Putamen (tissue), 1 donor: ENCODE results near the gene DMRTA2.
A peak's percentile ranks its signal among the peaks of the same experiment; 100 is the strongest.

Experiments
- DNase-seq: peaks from one replicate; pipeline ENCODE4 v3.0.0-alpha.2; 2016; ENCODE audit warnings: low spot score

The DMRTA2 gene

DNA sequence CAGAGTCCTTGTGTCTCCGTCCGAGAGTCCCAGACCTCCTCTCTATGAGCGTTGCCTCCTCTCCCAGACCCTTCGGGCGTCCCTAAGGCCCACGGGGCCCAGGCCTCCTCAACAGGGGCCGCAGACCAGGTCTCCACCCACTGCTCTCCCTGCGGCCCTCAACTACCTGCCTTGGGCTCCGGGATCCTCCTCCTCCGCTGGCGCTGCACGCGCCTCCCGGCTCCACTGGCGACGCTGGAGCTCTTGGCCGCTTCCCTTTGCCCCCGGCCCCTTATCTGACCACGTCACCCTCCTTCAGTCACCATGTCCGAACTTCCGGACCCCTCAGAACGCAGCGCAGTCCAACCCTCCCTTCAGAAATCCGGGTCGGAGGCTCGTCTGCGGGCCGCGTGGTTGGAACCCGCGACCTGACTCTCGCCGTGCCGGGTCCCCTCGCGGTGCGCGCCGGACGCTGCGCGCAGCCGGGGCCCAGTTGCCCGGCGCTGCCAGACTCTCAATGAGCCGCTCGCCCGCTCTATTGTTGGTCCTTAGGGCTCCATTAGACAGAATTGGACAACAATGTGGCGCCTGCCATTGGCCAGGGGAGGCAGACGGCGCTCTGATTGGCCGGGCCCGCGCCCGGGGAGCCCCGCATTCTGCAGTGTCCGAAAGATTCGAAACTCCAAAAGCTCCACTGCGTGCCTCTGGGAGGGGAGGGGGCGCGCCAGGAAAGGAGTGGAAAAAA lies at the start of gene DMRTA2:
TSS of gene DMRTA2 (minus strand) at position 498 of the 724 bp plus-strand sequence. CDS start 1,907 bp downstream, outside the sequence.
- peak; percentile 39 for DNase-seq

DNA sequence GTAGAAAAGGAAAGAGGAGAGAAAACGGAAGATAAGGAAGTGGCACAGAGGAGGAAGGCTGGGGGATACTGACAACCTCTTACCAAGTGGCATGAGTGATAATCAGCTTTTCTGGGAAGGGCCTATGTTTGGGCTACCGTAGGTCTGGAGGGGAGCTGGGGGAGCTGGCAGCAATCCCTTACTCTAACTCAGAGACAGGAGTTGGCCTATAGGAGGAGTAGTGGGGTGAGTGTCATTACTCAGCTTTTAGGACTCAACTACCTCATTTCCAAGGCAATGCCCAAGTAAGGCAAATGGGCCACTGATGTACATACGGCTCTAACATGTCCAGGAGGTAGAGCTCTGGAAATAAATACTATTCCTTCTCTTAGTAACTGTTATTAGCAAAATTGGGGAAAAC lies 48.7 kb upstream of the DMRTA2 start:
- no peak for DNase-seq

DNA sequence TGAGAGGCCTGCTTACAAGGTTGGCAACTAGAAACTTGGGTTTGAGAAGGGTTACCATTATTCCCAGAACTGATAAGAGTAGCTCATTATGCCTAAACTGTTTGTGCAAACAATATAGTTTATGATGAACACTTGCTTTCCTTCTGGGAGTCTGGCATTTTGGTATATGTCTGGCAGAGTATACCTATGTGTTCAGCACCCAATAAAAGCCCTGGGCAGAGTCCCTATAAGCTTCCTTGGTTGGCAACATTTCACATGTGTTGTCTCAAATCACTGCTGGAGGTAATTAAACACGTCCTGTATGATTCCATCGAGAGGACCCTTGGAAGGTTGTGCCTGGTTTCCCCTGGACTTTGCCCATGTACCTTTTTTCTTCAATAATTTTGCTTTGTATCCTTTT lies 39.7 kb upstream of the DMRTA2 start:
- no peak for DNase-seq

DNA sequence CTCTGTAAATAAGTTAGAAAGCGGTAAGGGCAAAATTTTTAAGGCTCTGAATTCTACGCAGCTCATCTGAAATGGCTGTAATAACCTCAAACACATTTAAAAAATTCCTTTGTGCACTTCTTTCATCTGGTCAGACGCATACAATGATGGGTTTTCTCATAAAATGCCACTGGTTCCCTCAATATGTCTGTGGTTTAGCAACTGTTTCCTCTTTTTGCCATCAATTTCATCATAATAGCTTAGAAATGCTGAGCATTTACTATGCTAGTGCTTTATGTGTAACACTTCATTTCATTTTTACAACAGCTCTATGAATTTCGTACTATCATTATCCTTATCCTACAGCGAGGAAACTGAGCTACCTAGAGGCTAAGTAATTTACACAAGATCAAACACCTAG lies 35.3 kb upstream of the DMRTA2 start:
- no peak for DNase-seq

DNA sequence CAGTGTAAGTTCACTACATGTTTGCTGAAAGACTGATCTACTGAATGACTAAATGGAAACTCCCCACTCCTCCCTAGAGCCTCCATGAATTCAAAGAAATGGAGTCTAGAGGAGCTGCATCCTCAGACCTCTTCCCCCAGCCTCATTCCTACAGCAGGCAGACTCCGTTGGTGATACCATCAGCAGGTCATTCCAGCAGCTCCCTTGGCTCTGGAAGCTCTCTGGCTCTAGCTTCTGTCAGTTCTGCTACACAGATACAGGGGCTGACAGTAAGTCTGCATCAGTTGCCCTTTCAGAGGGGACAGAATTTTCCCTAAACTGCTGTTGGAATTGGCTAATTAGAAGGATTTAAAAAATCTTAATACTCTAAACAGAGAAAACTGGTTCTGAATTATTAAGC lies 31.7 kb upstream of the DMRTA2 start:
- no peak for DNase-seq

DNA sequence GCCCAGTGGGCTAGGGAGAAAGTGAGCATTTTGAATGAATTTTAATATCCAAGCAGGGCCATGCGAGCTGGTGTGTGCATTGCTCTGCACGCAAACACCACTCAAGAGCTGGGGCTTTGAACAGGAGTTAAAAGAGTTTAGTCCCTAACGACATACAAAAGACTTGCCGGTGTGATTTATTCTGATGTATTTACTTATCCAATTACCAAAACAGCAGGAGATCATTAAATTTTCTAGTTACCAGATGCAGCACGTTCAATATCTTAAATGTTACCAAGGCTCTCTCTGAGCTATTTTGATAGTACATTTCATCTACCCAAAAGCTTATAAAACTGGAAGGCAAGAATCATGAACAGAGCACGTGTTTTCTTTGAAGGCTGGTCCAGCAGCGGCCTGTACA lies 30.0 kb upstream of the DMRTA2 start:
- DNase-seq = no peak

DNA sequence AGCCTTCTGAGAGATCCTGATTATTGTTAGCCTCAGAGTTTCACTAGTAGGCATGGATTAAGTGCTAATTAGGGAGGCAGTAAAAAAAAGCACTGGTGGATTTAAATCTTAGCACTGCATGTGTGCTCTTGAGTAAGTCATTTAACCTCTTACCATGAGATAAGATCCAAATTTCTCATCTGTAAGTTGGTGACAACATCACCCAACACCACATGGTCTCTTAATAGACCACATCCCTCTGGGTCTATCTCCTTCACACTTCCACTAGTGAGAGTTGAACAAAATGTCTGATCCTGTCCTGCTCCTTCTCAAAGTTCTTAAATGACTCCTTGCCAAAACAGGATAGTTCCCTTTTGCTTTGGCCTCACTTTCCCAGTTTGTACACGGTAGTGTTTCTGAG lies 29.5 kb upstream of the DMRTA2 start:
- no peak for DNase-seq

DNA sequence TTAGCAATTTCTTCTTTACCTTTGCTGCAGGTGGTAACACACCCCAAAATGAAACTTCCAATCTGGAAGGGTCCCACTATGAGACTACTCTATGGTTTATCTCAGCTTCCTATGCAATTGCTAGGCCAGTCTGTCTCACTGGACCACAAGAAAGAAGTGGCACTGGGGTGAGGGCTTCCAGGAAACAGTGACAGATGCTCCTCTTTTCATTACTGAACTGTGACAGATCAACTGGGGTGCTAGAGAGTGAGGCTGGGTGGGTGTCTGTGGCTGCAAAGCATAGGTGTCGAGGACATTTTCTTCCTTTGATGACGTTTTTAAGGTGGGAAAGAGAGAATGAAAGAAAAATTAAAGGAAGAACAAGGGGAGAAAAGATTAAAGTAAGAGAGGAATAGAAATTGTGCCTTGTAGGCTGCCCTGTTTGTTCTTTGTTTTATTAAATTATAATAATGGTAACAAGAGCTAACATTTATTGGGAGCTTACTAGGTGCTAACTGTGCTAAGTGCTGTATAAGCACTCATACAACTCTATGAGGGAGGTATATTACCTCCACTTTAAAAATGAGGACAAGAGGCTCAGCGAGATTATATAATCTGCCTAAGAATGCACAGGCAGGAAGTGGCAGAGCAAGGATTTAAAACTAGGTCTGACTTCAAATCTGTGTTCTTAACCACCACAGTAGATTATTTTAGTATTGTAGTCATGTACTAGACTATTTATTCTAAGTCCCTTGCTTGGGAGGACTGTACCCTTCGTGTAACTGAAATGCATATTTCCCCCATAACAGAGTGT lies 27.8 kb upstream of the DMRTA2 start:
- peak; percentile 19 for DNase-seq

DNA sequence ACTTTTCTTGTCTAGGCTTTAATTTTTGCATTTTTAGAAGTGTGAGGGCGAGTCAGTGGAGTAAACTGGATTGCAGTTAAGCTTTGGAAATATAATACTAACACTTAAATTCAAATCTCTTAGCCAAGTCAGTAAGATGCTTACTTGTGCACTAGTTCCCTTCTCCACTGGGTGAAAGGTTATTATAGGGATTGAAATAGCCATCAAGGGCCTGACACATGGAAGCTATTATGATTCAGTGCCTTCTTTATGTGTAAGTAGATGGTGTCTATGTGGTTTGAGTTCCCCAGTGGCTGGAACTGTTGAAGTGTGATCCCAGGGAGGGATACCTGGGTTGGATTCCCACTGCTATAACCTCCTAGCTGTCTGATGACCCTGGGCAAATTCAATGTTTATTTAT lies 24.7 kb upstream of the DMRTA2 start:
- DNase-seq = no peak

DNA sequence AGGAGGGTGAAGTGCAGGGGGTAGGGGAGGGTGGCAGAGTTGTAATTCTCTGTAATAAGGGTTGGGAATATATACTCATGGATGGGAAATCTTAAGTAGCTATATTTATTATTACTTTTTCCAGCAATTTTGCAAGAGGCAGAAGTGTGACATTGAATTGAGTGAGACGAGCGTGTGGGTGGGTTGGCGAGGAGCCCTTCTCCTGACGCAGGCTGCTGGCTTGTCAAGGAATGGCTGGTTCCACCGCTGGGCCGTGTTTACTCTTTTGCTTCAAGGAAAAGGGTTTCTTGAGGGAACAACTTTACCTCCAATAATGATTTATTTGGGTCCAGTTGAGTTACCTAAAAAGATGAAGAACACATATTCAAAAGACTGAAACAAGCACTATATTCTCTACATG lies 17.9 kb upstream of the DMRTA2 start:
- DNase-seq = no peak

DNA sequence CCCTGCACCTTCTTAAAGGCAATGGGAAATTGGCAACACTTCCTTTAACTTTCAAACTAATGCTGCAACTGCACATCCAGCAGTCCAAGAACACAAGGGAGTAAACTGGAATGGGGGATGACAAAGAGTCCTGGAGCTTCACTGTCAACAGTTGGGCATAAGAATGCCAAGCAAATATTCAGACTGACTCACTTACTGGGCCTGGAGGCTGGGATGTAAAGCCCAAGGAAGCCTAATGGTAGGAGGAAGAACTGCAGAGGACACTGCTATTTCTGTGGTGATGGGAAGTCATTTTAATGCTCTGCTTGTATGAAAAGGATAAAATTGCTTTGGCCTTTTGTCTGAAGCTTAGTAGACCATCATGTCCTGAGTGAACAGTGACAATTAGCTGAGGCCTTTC lies 15.7 kb upstream of the DMRTA2 start:
- DNase-seq = no peak

DNA sequence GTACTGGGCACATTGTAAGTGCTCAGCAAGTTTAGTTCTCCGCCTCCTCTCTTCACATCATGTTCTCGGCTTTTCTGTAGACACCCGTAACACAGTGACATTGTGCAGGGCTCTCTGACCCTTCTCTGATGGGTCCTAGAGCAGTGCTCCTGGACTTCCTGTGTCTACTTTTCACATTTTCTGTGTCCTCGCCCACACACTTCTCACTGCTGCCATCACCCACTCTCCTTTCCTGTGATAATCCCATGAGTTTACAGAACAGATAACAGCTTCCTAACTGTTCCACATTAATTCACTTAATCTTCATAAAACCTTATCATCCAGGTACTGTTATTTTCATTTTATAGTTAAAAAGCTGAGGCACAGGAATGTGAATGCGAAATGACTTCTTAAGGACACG lies 13.2 kb upstream of the DMRTA2 start:
- DNase-seq = no peak

DNA sequence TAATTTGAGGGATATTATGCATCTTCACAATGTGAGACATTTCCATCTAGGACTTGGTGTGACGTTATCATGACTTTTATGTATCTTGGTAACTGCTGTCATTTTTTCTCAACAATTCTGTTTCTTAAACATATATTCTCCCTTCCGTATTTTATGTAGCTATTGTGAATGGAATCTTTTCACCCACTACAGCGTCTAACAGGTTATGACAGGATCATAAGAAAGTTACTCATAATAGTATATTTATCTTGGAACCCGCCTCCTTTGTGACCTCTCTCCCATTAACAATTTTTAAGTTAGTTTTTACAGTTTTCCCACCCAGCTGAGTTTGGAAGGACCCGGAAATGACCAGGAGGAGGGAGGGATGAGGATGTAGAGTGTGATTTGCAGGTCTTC lies 6.8 kb upstream of the DMRTA2 start:
- DNase-seq = no peak

DNA sequence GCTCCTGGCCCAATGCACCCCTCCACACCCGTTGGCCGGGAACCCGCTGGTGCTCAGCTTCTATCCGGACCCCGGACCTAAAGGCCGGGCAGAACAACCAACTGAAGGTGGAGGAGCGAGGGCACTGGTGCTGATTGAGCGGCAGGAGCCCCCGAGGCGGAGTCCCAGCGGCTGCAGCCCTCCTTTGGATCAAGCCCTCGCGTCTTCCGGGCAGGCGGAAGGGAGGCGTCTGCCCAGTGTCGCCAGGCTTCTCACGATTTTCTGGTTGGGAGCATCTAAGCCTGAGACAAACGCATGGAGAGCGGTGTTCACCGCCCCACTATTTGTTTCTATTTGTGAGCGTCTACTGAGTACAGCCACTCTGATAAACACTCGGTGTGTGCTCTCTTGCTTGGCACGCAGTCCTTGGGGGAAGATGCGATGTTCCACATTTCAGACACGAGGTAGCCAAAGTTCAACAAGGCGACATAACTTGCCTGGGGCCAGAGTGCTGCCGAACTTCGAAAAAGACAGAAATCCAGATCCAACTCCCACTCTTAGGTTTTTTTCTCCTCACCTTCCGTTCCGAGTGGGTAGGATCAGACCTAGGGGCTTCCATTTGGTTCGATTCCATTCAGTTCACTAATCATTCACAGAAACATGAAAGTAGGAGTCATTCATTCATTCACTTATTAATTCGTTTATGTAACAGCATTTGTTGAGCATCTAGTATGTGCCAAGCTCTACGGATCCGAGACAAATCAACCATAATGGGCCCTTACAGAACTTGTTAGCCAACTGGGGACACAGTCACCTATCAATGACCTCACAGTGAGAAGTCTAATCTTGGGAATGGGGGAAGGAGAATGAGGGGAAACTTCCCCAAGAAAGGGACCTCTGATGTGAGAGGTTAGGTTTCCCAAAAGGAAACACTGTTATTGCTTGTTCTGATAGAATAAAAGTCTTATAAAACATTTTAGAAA lies 4.9 kb upstream of the DMRTA2 start:
- no peak for DNase-seq

DNA sequence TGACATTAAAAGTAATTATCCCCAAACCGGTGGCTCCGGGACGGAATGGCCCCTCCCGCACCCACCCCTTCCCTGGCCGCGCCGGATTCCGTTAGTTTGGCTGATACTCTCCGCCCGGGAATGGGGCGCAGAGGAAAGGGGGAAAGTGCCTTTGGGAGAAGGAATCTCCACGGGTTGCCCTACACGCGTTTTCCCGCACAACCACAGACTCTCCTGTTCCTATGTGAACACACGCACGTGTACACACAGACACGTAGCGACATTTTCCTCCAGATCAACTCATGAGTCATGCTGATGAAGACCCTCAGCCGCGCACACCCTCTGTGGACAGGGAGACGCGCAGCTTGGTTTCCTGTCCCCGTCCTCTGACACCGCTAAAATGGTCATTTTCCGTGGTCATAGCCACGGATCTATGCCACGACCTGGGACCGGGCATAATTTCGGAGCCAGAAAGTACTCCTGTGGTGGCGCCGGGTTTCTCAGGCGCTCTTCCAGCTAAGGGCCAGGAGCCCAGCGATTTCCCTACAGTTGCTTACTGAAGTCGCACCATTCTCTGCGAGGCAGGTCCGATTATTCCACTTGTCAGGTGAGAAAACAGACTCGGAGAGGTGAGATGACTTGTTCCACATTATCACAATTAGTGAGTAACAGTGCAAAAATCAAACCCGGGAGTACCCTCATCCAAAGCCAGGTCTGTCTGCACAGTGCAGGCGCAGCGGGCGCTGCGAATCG lies 4.0 kb upstream of the DMRTA2 start:
- no peak for DNase-seq

DNA sequence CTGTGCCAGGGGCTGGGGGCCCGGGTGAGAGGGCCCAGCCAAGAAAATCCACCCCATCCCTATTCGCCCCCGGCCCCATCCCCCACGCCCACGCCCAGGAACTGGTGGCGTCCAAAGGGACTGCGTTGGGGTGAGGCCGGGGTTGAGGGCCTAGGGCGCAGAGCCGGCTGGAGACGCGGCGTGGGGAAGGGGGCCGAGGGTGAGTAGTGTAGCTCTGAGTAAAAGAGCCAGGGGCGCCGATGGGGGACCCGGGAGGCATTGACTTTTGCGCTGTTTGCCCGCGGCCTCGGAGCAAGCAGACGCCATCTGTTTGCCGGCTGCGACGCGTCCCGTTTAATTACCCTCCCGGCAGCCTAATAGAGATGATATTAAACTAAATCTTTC lies 3.5 kb upstream of the DMRTA2 start:
- DNase-seq = no peak

DNA sequence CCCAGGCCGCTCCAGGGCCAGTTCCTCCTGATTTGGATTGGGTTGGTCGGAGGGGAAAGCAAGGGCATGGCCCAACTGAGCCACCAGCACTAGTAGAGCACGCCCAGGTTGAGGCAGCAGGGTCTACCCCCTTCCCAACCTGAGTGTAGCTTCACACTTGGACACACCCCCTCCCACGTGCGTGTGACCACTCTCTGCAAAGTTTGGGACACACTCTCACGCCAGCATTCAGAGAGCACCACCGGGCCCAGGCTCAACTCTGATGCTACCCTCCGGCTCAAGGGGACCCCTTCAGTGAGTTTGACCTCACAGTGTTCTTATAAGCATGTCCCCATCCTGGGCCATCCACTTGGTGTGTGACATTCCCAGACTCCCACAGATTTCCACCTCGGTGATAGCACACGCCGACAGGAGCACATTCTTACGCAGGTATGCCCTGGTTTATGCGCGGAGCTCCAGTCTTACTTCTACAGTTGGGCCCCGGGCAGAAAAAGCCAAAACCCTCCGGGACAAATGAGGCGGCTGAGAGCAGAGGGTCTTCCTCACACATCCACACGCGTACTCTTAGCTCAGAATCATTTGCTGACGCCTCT lies 3.0 kb upstream of the DMRTA2 start:
- DNase-seq = no peak

DNA sequence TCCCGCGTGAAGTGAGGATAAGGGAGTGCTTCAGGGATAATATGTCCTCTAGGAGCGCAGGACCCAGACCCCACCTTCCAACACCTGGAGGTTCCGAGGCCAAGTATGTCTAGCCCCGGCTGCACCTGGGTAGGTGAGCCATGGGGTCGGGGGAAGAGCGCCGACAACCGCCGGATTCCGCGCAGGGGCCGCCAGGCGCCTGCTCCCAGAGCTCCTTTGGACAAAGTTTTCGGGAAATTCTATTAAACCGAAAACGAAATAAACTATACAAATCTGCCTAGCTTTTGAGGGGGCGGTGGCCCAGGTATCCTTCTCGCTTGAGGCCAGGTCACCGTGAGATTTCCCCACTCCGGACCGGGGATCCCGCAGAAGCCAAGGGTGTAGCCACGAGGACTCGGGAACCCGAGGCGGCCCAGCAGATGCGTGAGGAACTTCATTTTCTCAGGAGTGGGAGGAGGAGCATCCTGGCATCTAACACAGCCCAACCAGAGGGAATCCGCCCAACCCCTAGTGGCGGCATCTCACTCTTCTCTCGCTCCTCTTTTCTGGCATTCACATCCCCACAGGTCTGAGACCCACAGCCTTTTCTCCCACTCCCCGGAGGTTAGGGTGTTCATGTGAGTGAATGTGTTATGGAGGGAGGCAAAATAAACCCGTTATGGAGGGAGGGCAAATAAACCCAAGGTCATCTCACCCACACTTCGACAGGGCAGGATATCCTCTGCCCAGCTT lies 2.3 kb upstream of the DMRTA2 start:
- no peak for DNase-seq

DNA sequence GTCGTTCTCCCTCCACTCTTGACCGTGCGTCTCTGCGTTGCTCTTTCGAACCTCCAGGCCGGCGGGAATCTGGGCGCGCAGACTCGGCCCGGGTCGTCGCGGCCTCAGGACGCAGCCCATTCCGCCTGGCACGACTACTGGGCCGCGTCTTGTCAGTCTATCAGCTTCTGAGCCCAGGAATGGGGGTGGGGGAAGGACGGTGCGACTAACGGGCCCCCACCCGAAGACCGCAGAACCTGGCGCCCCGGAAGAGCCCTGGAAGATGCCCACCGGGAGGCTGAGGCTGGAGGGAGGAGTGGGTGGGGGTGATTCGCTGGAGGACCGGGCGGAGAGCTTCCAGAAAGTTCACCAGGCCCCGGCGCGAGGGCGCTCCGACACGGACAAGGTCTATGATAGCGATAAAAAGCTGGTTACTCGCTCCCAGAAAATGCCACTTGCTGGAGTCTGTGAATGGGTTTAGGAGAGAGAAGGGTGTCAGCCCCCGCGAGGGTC lies 1.7 kb upstream of the DMRTA2 start:
- DNase-seq = no peak

DNA sequence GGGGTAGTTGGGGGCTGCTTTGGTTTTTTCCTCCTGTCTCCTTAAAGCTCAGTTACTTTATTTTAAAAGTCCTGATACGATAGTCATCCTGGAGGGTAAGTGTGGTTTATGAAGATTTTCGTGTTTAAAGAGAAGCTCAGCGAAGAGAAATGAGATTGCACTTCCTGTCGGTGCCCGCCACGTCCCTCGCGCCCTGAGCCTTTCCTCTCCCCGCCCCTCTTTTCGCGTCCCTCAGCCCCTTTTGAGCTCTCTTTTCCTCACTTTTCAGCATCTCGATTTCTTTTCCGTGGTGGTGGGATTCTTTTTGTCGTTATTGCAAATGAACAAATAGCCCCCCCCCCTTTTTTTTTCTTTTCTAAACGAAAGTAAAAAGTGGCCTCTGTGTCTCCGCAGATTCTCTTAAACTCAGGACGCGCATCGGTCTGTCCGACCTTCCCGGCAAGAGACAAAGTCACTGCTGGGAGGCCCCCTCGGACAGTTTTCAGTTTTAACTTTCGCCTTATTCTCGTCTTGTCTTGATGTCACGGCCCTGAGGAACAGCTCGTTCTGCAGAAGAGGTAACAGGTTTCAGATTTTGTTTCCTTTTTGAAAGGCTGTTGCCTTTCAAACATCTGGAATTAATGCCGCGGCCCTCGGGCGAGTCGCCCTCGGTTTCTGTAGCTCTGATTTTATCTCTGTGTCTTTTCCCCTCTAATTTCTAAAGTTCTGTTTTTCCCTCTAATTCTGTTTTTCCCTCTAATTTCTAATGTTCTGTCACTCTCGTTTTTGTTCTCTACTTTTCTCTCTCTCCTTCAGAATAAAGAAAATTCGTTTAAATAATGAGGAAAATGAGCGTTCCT lies 1.0 kb upstream of the DMRTA2 start:
- no peak for DNase-seq
